CD4-positive, alpha-beta T cell treated with Interleukin-6 for 4 hours (primary cell): ENCODE measurements around the gene SYMPK.
A peak's percentile ranks its signal among the peaks of the same experiment; 100 is the strongest.

Experiments used
- DNase-seq: peaks from one replicate; pipeline ENCODE4 v3.0.0-alpha.2; 2020; ENCODE audit warnings: mixed read lengths

The SYMPK gene

GRCh38 chr19:45779231-45780145, 83.5 kb downstream of the SYMPK start:
- peak; percentile 77 for DNase-seq

- no peak for DNase-seq
Measured at GRCh38 chr19:45778010-45778661, 84.8 kb downstream of the SYMPK start.

- DNase-seq = no peak
Measured at GRCh38 chr19:45777395-45777961, 85.5 kb downstream of the SYMPK start.

- no peak for DNase-seq
Measured at GRCh38 chr19:45774765-45775164, 88.2 kb downstream of the SYMPK start.

- no peak for DNase-seq
Measured at GRCh38 chr19:45773384-45773783, 89.6 kb downstream of the SYMPK start.

- DNase-seq = no peak
Measured at GRCh38 chr19:45772912-45773311, 90.0 kb downstream of the SYMPK start.

- no peak for DNase-seq
Measured at GRCh38 chr19:45772130-45772840, 90.7 kb downstream of the SYMPK start.

GRCh38 chr19:45771311-45771933, 91.5 kb downstream of the SYMPK start:
- no peak for DNase-seq

- DNase-seq = peak; percentile 92
Measured at GRCh38 chr19:45770192-45771101, 92.5 kb downstream of the SYMPK start.

GRCh38 chr19:45769821-45770191, 93.1 kb downstream of the SYMPK start:
- no peak for DNase-seq

GRCh38 chr19:45768984-45769782, 93.8 kb downstream of the SYMPK start, which contains the start of gene SIX5:
SIX5 (minus strand) TSS chr19:45769252; CDS start chr19:45768844, 408 bp downstream.
- peak; percentile 94 for DNase-seq

- peak; percentile 49 for DNase-seq
Measured at GRCh38 chr19:45768655-45768983, 94.3 kb downstream of the SYMPK start.

- DNase-seq = peak; percentile 14
Measured at GRCh38 chr19:45767881-45768654, 94.9 kb downstream of the SYMPK start.

GRCh38 chr19:45767410-45767880, 95.5 kb downstream of the SYMPK start:
- no peak for DNase-seq

- DNase-seq = no peak
Measured at GRCh38 chr19:45766869-45767346, 96.0 kb downstream of the SYMPK start.

GRCh38 chr19:45766296-45766868, 96.6 kb downstream of the SYMPK start:
- DNase-seq = no peak

GRCh38 chr19:45765702-45766295, 97.1 kb downstream of the SYMPK start:
- DNase-seq = no peak
